Muscle of arm (tissue), 12 donors: ENCODE results near the gene ALPK3. TPM values are rescaled to one million over a fixed set of nuclear protein-coding genes. Genes with fewer than 3 reads are reported as not detected.
A peak's percentile ranks its signal among the peaks of the same experiment; 100 is the strongest.

Experiments
- DNase-seq: peaks from one replicate; pipeline ENCODE4 v3.0.0-alpha.2; 2013
- polyA plus RNA-seq, 12 donors: library from polyadenylated mRNA; unstranded; fragments of 120-200 nt; gene quantifications; one replicate each; pipeline ENCODE4 v1.2.1, GENCODE V29; 2013; ENCODE audit not compliant: insufficient read length in 12 of 12

The ALPK3 gene
- polyA plus RNA-seq, 12 donors: 27.2 to 99.9 (median 78.0) TPM; not detected in 1

DNA sequence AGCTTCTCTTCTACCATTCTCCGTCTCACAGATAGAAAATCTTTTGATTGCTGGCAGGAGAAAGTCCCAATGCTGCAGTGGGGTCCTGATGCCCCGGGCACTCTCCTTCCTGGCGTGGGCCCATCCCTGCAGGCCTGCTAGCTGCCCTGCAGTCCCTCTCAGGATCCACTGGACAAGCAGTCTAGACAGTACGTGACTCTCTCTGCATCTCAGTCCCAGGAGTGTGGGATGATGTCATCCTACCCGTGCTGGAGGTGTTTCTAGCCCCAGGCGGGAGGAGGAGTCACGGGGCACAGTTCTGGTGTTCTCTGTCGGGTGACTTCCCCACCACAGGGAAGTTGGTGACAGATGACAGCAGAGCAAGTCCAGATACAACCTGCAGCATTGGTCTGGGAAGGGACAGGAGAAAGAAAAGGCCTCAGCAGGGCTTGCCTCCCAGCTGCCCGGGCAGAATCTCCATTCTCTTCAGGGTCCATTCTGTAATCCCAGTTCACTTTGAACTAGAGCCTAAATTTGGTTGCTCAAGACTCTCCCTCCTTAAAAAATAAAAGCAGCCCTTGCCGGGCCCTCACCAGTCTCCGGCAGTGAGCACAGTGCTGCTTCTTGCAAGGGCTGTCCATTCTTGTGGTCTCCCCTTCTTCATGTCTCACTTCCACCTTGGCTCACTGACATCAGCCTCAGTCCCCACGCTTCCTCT, 97.9 kb downstream of the ALPK3 start:
- peak; percentile 59 for DNase-seq

DNA sequence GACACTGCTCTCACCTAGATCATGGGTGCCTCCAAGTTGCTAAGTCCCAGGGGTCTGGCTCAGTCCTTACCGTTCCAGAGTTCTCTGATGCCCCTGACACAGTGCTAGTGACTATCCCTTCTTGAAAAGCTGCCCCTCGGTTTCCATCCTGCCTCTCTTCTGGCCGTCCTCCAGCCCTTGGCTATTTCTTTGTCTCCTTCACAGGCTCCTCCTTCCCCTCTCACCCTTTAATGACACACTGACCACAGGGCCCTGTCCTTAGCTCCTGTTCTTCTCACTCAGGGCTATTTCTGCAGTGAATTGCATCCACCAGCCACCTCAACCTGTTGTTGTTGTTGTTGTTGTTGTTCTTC, 98.4 kb downstream of the ALPK3 start:
- DNase-seq: no peak

DNA sequence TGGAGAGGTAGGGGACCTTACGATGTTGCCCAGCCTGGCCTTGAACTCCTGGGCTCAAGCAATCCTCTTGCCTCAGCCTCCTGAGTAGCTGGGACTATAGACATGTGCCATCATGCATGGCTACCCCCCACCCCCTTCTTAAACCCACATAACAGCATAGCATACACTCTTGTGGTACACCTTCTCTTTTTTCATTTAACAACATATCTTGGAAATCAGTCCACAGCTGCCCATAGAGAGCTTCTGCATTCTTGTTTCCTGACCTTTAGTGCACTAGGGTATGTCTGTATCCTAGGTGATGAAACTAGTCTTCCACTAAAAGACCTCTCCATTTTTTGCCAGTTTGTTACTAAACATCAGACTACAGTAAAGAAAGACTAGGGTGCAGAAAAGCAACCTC, 100.3 kb downstream of the ALPK3 start:
- no peak for DNase-seq

DNA sequence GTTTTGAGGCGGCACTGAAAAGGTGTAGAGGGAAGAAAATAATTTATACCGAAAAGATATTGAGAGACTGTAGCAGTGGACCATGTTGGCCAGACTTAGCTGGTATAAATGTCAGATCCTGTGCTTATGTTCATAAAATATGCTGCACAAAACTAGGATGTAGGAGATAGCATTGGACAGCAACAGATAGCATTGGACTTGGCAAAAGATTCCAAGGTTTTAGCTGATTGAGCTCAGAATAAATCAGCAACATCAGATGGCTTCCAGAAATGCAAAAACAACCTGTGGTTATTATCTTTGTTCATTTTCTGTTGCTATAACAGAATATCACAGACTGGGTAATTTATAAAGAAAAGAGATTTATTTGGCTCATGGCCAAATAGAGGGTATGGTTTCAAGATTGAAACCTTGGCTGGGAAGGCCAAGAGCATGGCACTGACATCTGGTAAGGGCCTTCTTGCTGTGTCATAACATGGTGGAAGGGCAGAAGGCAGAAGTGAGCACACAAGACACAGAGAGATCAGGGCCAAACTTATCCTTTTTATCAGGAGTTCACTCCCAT, 102.0 kb downstream of the ALPK3 start:
- no peak for DNase-seq

DNA sequence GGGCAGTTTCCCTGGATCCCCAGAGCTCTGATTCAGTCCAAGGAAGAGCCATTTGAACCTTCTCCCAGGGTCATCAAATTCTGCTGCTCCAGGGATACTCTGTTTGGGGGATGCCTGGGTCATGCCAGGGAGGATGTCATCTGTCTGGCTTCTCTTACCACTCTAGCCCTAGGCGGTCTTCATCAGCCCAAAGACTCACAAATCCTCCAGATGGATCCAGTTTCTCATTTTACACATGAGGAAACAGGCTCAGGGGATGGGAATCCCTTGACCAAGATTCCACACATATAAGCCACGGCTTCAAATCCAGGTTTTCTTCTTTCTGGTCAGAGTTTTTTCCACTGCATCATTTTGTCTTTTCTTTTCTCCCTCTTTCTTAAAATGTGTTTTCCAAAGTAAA, 104.0 kb downstream of the ALPK3 start:
- DNase-seq: no peak

DNA sequence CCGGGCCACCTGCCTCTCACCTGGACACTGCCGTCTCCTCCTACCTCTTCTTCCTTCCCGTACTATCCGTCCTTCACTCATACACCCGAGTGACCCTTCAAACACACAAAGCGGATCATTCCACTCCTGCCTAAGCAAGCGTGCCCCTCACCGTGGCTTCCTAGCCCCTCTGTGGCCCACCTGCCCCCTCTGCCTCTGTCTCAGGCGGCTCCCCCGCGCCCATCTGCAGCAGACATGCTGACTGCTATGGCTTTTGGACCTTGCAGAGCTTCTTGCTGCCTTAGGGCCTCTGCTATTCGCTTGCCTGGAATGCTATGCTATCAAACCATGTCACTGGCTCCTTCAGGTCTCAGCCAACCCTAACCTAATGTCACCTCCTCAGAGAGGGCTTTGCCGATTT, 105.4 kb downstream of the ALPK3 start:
- no peak for DNase-seq

Other genes with a start within 250 kb of the ALPK3 start
- gene ZSCAN2, start 216.3 kb upstream of the ALPK3 start, polyA plus RNA-seq: 10 to 100 TPM in 10 of 12 donors, not detected in 2; 10.5 to 15.0 (median 11.9) TPM
- gene WDR73, start 163.1 kb upstream of the ALPK3 start, polyA plus RNA-seq: 10 to 100 TPM in 11 of 12 donors, not detected in 1; 14.2 to 29.9 (median 17.5) TPM
- gene NMB, start 159.2 kb upstream of the ALPK3 start, polyA plus RNA-seq: 1 to 10 TPM in 8 of 12 donors, under 1 TPM in 2, not detected in 2; 0.67 to 1.5 (median 1.2) TPM
- gene SEC11A, start 101.2 kb upstream of the ALPK3 start, polyA plus RNA-seq: 100 to 1,000 TPM in 11 of 12 donors, not detected in 1; 179 to 366 (median 321) TPM
- 10 to 100 TPM in 11 of 12 donors, not detected in 1; 19.5 to 29.1 (median 21.5) TPM for gene ZNF592, start 68.8 kb upstream of the ALPK3 start, polyA plus RNA-seq
- gene SLC28A1, start 67.3 kb downstream of the ALPK3 start, polyA plus RNA-seq: under 1 TPM in 10 of 12 donors, not detected in 2; 0.12 to 0.57 (median 0.24) TPM
- gene PDE8A, start 164.5 kb downstream of the ALPK3 start, polyA plus RNA-seq: 10 to 100 TPM in 11 of 12 donors, not detected in 1; 17.3 to 63.1 (median 32.4) TPM